ENCODE measurements around the gene TNFAIP8.
A peak's percentile ranks its signal among the peaks of the same experiment; 100 is the strongest.

The TNFAIP8 gene

GRCh38 chr5:119313197-119313596, 42.6 kb upstream of the TNFAIP8 start:
- H3K4me3 ChIP-seq (ENCODE audit: low read depth, low read length): no peak overlapping the region
- DNase-seq: no peak
- in situ Hi-C loops (cut with HindIII; ENCODE audit: low pct_ligation_motif_present, low sequenced_read_pairs): no loop called here
- no peak for TF ChIP-seq CTCF (IDR thresholded peaks at IDR 0.05; ENCODE audit: low read depth, low read length, missing control alignments)
- H3K27me3 ChIP-seq (replicated peaks): no peaks in the 10 kb centered on the region
- no peak overlapping the region for H3K27ac ChIP-seq
- H3K36me3 ChIP-seq (replicated peaks): no peaks in the 10 kb centered on the region

GRCh38 chr5:119313658-119314605, 41.9 kb upstream of the TNFAIP8 start:
- Histone ChIP-seq H3K4me3 (ENCODE audit: low read depth, low read length) (no peak overlapping the region), H3K36me3 (replicated peaks) (no peaks in the 10 kb centered on the region), H3K27ac (no peak overlapping the region), H3K27me3 (replicated peaks) (no peaks in the 10 kb centered on the region)
- no peak for TF ChIP-seq CTCF (IDR thresholded peaks at IDR 0.05; ENCODE audit: low read depth, low read length, missing control alignments)
- DNase-seq: no peak
- in situ Hi-C loops (cut with HindIII; ENCODE audit: low pct_ligation_motif_present, low sequenced_read_pairs): no loop called here

- Histone ChIP-seq H3K27me3 (replicated peaks) (no peaks in the 10 kb centered on the region), H3K36me3 (replicated peaks) (no peaks in the 10 kb centered on the region), H3K4me3 (ENCODE audit: low read depth, low read length) (no peak overlapping the region), H3K27ac (no peak overlapping the region)
- in situ Hi-C loops (cut with HindIII; ENCODE audit: low pct_ligation_motif_present, low sequenced_read_pairs): no loop called here
- TF ChIP-seq CTCF (IDR thresholded peaks at IDR 0.05; ENCODE audit: low read depth, low read length, missing control alignments): peak; percentile 57
- DNase-seq: no peak
Observed at GRCh38 chr5:119315516-119315949, 40.3 kb upstream of the TNFAIP8 start.

GRCh38 chr5:119316086-119316485, 39.7 kb upstream of the TNFAIP8 start:
- no peak overlapping the region for H3K4me3 ChIP-seq (ENCODE audit: low read depth, low read length)
- H3K36me3 ChIP-seq (replicated peaks): no peaks in the 10 kb centered on the region
- TF ChIP-seq CTCF (IDR thresholded peaks at IDR 0.05; ENCODE audit: low read depth, low read length, missing control alignments): no peak
- no peak for DNase-seq
- in situ Hi-C loops (cut with HindIII; ENCODE audit: low pct_ligation_motif_present, low sequenced_read_pairs): no loop called here
- no peaks in the 10 kb centered on the region for H3K27me3 ChIP-seq (replicated peaks)
- H3K27ac ChIP-seq: no peak overlapping the region

- Histone ChIP-seq H3K27me3 (replicated peaks) (no peaks in the 10 kb centered on the region), H3K36me3 (replicated peaks) (no peaks in the 10 kb centered on the region), H3K4me3 (ENCODE audit: low read depth, low read length) (no peak overlapping the region), H3K27ac (no peak overlapping the region)
- TF ChIP-seq CTCF (IDR thresholded peaks at IDR 0.05; ENCODE audit: low read depth, low read length, missing control alignments): no peak
- in situ Hi-C loops (cut with HindIII; ENCODE audit: low pct_ligation_motif_present, low sequenced_read_pairs): no loop called here
- DNase-seq: no peak
Observed at GRCh38 chr5:119316906-119317305, 38.9 kb upstream of the TNFAIP8 start.

All from brain microvascular endothelial cell (primary cell).